GM18499 (cell line): ENCODE results near the gene ST6GALNAC5.
"Not testable (repeated sequence)": the region's sequence is repeated elsewhere in the genome, so short reads cannot be mapped to it uniquely, and the experiment has no call there.

Experiments used
- ATAC-seq: cut with Tn5 transposase; IDR thresholded peaks from one replicate; pipeline ENCODE4 v1.9.1; 2021; ENCODE audit warnings: moderate number of reproducible peaks; ENCODE audit not compliant: insufficient read depth, unreplicated experiment

The ST6GALNAC5 gene

GRCh38 chr1:76867342-76868130 lies at the start of gene ST6GALNAC5:
Gene ST6GALNAC5, plus strand, starts transcription at chr1:76867480.
- ATAC-seq = no peak

DNA sequence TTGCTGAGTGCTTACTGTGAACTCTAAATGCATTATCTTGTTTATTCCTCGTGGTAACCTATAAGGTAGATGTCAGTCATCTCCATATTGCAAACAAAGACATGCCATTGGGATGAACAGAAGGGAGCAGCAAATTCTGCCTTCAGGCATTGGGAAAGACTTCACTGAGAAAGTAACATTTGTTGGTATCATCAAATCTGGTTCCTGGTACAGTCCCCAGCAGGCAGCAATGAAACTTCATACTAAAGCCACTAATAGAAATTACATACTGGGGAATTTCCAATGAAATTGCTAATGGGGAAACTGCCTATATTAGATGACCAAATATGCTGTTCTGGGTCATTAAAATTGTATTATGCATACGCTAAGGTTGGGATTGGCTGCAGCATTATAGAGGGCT lies 47.3 kb upstream of the ST6GALNAC5 start:
- no peak for ATAC-seq

DNA sequence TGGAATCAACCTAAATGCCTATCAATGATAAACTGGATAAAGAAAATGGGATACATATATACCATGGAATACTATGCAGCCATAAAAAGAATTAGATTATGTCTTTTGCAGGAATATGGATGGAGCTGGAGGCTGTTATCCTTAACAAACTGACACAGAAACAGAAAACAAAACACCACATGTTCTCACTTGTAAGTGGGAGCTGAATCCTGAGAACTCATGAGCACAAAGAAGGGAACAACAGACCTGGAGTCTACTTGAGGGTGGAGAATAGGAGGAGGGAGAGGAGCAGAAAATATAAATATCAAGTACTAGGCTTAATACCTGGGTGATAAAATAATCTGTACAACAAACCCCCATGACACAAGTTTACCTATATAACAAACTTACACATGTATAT lies 44.3 kb upstream of the ST6GALNAC5 start:
- ATAC-seq = not testable (repeated sequence)

DNA sequence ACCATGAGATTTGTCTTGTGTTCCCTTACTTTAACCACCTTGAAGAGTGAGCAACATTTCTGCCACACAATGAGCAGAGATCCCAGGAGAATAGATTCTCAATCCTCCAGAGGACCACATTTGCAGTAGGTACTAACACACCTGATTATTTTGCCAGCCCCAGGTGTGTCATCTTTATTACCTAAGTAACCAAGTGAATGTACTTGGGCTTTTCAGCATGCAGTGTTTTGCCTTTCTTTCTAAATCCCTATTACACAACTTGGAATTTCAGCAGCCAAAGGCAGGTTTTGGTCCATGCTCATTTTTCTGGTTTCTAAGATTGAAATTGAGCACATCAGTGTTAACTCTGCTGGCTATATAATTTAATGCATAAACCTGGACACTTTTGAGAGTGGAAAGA lies 43.2 kb upstream of the ST6GALNAC5 start:
- ATAC-seq = no peak

GRCh38 chr1:76826072-76826845 lies 41.0 kb upstream of the ST6GALNAC5 start:
- ATAC-seq = no peak

DNA sequence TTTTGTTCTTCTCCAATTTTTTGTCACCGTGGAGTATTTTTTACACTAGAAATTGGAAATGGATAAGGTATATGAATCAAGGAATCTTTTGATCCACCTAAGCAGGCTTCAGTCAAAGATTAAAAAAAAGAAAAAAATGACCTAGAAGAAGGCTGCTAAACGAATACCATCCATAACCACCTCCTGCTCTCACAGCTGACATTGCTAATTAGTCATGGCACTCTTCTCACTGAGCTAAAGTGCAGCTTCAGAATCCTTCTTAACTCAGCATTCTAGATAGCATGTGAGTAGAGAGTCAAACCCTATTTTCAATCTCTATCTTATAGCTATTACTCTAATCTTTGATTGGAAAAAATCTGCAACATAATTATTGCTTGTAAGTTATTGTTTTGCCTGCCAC lies 40.2 kb upstream of the ST6GALNAC5 start:
- ATAC-seq = no peak

GRCh38 chr1:76830373-76830772 lies 36.9 kb upstream of the ST6GALNAC5 start:
- peak; percentile 55 for ATAC-seq

- no peak for ATAC-seq
Measured at GRCh38 chr1:76832521-76832920, 34.8 kb upstream of the ST6GALNAC5 start.

DNA sequence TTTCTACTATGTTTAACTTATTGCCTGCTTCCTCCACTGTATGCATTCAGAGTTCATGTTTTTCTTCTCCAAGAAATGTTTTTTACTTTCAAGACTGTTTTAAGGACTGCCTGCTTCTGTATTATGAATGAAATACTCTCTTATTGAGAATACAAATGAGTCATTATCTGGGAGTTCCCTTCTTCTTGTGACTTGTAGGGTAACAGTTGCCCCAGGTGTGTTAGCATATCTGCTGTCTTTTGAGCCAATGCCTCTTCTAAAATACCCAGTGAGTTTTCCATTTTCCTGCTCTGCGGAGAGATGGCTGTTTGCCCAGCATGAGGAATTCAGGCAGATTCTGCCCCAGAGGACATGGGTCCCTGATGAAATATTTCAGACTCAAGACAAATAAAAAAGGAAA lies 34.1 kb upstream of the ST6GALNAC5 start:
- ATAC-seq = no peak

DNA sequence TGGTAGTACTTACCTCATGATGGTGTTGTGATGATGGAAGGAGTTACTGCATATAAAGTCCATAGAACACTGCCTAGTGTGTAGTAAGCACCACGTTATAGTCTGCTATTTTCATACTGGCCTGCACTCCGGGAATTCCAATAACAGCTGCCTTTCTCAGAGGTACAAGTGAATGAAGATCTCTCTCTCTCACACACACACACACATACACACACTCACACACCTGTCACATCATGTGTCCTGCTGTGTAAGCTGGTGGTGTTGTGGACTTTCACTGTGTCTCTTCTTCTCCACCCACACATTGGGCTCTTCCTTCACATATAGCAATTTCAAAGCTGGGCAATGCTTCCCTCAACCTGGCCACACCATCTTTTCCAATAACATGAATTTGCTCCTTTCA lies 33.4 kb upstream of the ST6GALNAC5 start:
- no peak for ATAC-seq

- ATAC-seq = no peak
Measured at GRCh38 chr1:76835203-76835602, 32.1 kb upstream of the ST6GALNAC5 start.

DNA sequence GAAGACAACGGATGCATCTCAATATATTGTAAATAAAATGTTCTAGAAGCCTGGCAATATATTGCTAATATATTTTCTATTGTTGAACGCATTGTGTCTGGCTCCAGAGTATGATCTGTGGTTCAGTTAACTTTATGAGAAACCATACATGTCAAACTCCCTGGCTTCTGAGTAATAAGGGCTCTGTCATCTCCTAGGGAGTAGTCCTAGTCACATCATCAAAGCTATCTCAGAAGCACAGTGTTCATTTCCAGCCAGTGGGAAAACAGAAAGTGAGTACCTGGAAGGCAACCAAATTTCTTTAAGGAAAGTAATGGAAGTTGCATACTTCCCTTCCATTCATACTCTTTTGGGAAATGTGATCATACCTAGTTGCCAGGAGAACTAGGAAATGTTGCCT lies 27.0 kb upstream of the ST6GALNAC5 start:
- no peak for ATAC-seq

- no peak for ATAC-seq
Measured at GRCh38 chr1:76841460-76841859, 25.8 kb upstream of the ST6GALNAC5 start.

- no peak for ATAC-seq
Measured at GRCh38 chr1:76843821-76844464, 23.3 kb upstream of the ST6GALNAC5 start.

DNA sequence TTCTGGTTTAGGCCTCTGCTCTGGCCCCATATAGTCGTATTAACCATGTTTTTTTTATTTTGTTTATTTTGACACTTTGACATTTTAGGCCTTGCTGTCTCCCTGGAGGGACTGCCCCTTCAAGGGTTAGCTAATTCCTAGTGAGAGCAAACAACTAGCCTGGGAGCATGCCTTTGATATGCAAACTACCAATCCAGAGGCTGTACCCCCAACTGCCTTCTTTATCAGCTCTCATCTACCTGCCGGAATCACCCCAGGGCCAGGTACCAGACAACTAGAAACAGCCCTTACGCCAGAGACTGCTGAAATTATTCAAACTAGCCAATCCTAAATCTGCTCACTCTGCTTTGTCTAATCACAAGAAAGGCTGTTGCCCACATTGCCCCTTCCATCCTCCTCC lies 13.0 kb upstream of the ST6GALNAC5 start:
- no peak for ATAC-seq

DNA sequence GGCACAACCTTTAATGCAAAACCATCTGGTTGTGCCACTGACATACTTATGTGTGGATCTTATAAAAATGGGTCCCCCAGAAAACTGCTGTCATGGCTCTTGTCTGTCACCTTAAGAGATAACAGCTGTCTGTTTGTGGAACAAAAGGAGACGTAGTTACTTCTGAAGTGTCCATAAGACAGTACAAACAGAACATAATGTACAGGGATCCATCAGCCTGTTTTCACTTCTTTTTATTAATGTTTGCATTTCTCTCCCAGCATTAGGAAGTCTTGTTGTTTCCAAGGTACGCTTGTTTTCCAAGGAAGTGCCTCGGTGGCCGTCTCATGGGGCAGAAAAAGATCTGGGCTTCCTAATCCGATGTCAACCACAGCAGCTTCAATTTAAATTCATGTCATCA lies 11.2 kb upstream of the ST6GALNAC5 start:
- ATAC-seq = no peak

DNA sequence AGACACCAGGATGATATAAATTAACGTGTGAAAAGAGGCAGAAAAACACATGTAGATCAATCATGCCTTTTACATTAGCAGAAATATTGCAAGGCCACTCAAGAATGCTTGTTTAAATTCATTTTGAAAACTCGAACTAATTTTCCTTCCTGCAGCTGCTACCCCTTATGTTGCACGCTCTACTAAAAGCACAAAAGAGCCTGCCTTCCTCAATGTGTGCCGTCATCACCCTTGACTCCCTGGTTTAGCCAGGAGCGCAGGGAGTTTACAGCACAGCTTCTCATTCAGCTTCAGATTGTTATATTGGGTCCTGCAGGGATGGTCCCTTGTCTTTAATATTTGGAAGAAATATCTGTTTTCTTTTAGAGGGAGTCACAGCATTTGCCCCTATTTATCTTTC lies 10.1 kb upstream of the ST6GALNAC5 start:
- ATAC-seq = no peak

- no peak for ATAC-seq
Measured at GRCh38 chr1:76857973-76858372, 9.3 kb upstream of the ST6GALNAC5 start.

DNA sequence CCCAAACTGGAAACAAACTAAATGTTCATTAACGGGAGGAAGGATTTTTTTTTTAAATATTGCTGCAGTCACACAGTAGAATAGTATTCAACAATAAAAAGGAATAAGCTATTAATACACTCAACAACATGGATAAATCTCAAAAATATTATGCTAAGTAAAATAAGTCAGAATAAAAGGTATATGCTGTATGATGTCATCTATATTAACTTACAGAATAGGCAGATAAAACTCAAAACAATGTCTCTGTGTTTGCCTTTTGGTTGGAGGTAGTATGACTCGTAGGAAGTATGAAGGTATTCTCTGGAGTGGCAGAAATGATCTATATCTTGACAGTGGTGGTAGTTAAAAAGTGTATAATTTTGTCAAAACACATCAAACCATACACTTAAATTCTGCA lies 6.1 kb upstream of the ST6GALNAC5 start:
- ATAC-seq = no peak

DNA sequence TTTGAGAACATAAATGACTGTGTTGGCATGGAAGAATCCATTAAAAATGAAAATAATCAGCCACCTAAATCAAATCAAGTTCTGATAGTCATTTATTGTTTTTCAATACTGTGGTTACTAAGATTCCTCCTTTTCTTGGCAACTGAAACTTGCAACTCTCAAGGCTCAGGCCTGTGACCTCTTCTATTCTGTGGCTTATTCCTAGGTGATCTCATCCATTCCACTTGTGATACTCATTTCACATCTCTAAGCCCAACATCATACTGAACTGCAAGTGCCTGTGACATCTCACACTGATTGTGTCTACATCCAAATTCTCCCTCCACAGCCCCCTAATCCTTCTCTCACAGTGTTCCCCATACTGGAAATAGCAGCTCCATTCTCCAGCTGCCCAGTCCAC lies 4.8 kb upstream of the ST6GALNAC5 start:
- ATAC-seq = no peak

GRCh38 chr1:76864383-76864782 lies 2.9 kb upstream of the ST6GALNAC5 start:
- ATAC-seq = no peak
